Kidney (tissue), 14 donors: ENCODE results near the gene SAMMSON. TPM values are rescaled to one million over a fixed set of nuclear protein-coding genes. Genes with fewer than 3 reads are reported as not detected.

Experiments used
- DNase-seq, 5 donors: peaks; one replicate each; pipeline ENCODE4 v3.0.0-alpha.2; 2013 to 2020
- FAIRE-seq: peaks from 2 replicates; lab custom pipeline; 2012; peaks lifted over from hg19 to GRCh38; lab: Jason Lieb, UNC
- H3K27ac ChIP-seq, 2 donors: one replicate each; pipeline ENCODE4 v1.7.0; 2013; ENCODE audit warnings: low read depth in 2 of 2, low read length in 2 of 2, inconsistent platforms in 1 of 2
- H3K27me3 ChIP-seq: one replicate; pipeline ENCODE4 v1.7.1; 2013; ENCODE audit warnings: low read length, inconsistent platforms; ENCODE audit not compliant: control insufficient read depth, insufficient read depth
- H3K36me3 ChIP-seq, 3 donors: one replicate each; pipeline versions ENCODE4 v1.7.0 to v1.7.1; 2013; ENCODE audit warnings: low read length in 3 of 3, control low read depth in 1 of 3, inconsistent platforms in 1 of 3; ENCODE audit not compliant: insufficient read depth in 3 of 3, control insufficient read depth in 2 of 3
- H3K4me1 ChIP-seq, 3 donors: one replicate each; pipeline versions ENCODE4 v1.7.0 to v1.7.1; 2013; ENCODE audit warnings: low read length in 3 of 3, inconsistent platforms in 1 of 3, low read depth in 1 of 3; ENCODE audit not compliant: control insufficient read depth in 2 of 3, insufficient read depth in 2 of 3
- H3K4me3 ChIP-seq, 3 donors: one replicate each; pipeline versions ENCODE4 v1.7.0 to v1.8.1; 2013; ENCODE audit warnings: low read length in 3 of 3, control low read depth in 1 of 3, inconsistent platforms in 1 of 3
- H3K9ac ChIP-seq, 3 donors: one replicate each; pipeline versions ENCODE4 v1.7.0 to v1.7.1; 2013; ENCODE audit warnings: low read length in 3 of 3, control low read depth in 1 of 3, inconsistent platforms in 1 of 3
- H3K9me3 ChIP-seq, 3 donors: one replicate each; pipeline versions ENCODE4 v1.7.0 to v1.7.1; 2013; ENCODE audit warnings: low read length in 3 of 3, control low read depth in 1 of 3, inconsistent platforms in 1 of 3; ENCODE audit not compliant: control insufficient read depth in 2 of 3, insufficient read depth in 1 of 3
- CTCF ChIP-seq: IDR thresholded peaks from 3 replicates; pipeline ENCODE4 v1.5.1; 2012; ENCODE audit warnings: mild to moderate bottlenecking, moderate library complexity, borderline replicate concordance; ENCODE audit not compliant: insufficient read depth; ENCODE audit errors: extremely low read depth
- intact Hi-C: fragments of 100-400 bp; cut with DNase I; formaldehyde crosslinking; loops from one replicate; pipeline ENCODE4 v1.11.1; 2022
- polyA plus RNA-seq: library from polyadenylated mRNA; stranded (reverse); fragments of 350-450 nt; fragmentation: Illumina TruSeq; extraction: RNeasy Lipid Tissue Mini Kit (QIAGEN cat#74804); gene quantifications from one replicate; pipeline ENCODE4 v1.2.3, GENCODE V29; 2014; ENCODE audit warnings: low read depth, low replicate concordance; ENCODE audit not compliant: insufficient read depth
- total RNA-seq: library from RNA; stranded (reverse); fragmentation: NEBNext Ultra II Directional; extraction: Animal tissue kit (Norgen Biotek cat#: 25700); gene quantifications from one replicate; pipeline ENCODE4 v1.2.1, GENCODE V29; 2021
- donor health status: control.
- donor health status: control.
- donor health status: control.
- donor health status: control.
- donor health status: control.
- donor health status: DM: yes; HTN: yes; CAD: no.
- donor health status: Normal renal cell carcinoma (clear cell type).

The SAMMSON gene
- total and polyA plus RNA-seq, 2 donors from 2014 or later = 0.98 TPM; not detected in 1

DNA sequence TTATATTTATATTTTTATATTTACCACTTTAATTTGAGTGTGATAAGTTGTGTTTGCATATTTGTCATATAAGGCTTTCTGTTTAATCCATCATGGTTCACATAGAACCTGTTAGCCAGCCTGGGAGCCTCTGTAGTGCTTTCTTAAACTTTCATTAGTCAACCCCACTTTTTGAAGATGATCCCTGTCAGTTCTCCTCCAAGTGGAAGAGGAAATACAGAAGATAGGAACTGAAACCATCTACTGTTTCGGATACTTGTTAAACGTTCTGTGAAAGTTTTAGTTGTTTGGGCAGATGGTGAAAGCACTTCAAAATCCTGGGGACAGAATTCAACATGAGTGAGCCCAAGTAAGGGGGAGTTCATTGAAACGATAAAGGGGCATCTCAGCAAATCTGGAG lies 4.6 kb upstream of the SAMMSON start:
- intact Hi-C loops = loop anchor here (5.0 kb wide), 1 partner anchor 77 kb away; no protein-coding TSS in a partner anchor
- Histone ChIP-seq H3K36me3 (no peaks in the 10 kb centered on the region), H3K9ac (no peak overlapping the region), H3K9me3 (no peaks in the 10 kb centered on the region), H3K4me3 (no peak overlapping the region), H3K27me3 (no peaks in the 10 kb centered on the region), H3K4me1 (no peaks in the 10 kb centered on the region), H3K27ac (no peak overlapping the region)
- no peak for DNase-seq
- FAIRE-seq = no peak
- no peak for TF ChIP-seq CTCF

GRCh38 chr3:69997631-69998307 lies 1.8 kb upstream of the SAMMSON start:
- intact Hi-C loops = no loop called here
- Histone ChIP-seq H3K9ac (no peak overlapping the region), H3K27me3 (no peaks in the 10 kb centered on the region), H3K9me3 (no peaks in the 10 kb centered on the region), H3K4me1 (no peaks in the 10 kb centered on the region), H3K27ac (no peak overlapping the region), H3K36me3 (no peaks in the 10 kb centered on the region), H3K4me3 (no peak overlapping the region)
- peak in 1 of 5 donors; percentile 32 for DNase-seq
- TF ChIP-seq CTCF = no peak
- FAIRE-seq = no peak

GRCh38 chr3:69998759-69999139 lies 784 bp upstream of the SAMMSON start:
- no peak for TF ChIP-seq CTCF
- Histone ChIP-seq H3K36me3 (no peaks in the 10 kb centered on the region), H3K27me3 (no peaks in the 10 kb centered on the region), H3K9ac (no peak overlapping the region), H3K27ac (peak overlapping the region in 1 of 2 donors; percentile 38), H3K9me3 (no peaks in the 10 kb centered on the region), H3K4me1 (no peaks in the 10 kb centered on the region), H3K4me3 (no peak overlapping the region)
- intact Hi-C loops = no loop called here
- DNase-seq = no peak
- FAIRE-seq = no peak
